BE2C (cell line): Measurements from ENCODE around the gene PDCD4.

Source experiments
- DNase-seq: peaks from one replicate; pipeline ENCODE4 v3.0.0-alpha.2; 2020
- H3K27me3 ChIP-seq: fragments of 250-450 bp; sonication (Bioruptor Pico); 2 replicates; pipeline ENCODE4 v1.5.1; 2020; ENCODE audit warnings: mild to moderate bottlenecking
- H3K36me3 ChIP-seq: fragments of 250-450 bp; sonication (Bioruptor Pico); 2 replicates; pipeline ENCODE4 v1.5.1; 2020; ENCODE audit warnings: mild to moderate bottlenecking
- H3K4me1 ChIP-seq: fragments of 250-450 bp; sonication (Bioruptor Pico); 2 replicates; pipeline ENCODE4 v1.5.1; 2020
- H3K4me3 ChIP-seq: 2 replicates; pipeline ENCODE4 v1.5.1; 2011; ENCODE audit warnings: low read depth, low read length
- H3K9me3 ChIP-seq: fragments of 250-450 bp; sonication (Bioruptor Pico); 2 replicates; pipeline ENCODE4 v1.5.1; 2020
- CTCF ChIP-seq: IDR thresholded peaks from 2 replicates; pipeline ENCODE4 v1.5.1; 2012; ENCODE audit warnings: mild to moderate bottlenecking, low read depth, low read length

The PDCD4 gene

DNA sequence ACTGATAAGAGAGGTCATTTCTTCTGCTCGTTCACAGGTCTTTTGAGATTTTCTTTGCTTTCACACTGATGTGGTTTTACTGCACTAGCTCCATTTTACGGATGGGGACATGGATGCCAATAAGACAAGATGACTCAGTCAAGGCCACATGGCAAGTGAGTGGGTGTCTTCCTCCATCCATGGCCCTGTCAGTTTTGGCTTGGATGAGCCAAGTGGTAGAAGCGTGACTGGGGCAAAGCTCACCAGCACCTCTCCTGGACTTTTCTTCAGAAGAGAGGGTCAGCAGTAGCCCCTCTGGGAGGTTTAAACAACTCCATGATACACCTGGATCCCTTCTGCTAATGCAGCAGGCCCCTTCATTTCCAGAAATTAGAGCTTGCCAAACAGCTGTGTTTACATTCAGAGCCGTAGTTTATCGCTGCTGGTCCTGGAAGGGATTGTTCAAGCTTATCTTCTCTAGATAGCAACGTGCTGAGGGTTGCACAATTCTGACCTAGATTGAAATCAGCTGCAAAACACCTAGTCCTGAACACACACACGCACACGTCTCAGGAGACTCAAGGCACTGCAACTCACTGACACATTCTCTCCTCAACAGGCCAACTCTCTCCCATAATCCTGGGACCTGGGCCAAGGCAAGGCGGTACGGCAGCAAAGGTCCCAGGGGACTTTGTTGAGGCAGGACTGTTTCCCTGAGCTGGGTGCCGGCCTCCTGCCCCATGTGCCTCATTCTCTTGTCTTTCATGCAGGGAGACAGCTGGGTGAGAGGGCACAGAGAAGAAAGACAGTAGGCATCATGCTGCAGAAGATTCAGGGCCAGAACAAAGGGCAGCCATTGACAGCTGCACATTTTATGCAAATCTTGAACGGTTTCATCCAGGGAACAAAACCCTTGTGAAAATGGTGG, 14.2 kb upstream of the PDCD4 start:
- H3K4me1 ChIP-seq, result peaks cover 20% of the 10 kb centered on the region
- DNase-seq, result peak; percentile 78
- TF ChIP-seq CTCF, result no peak
- H3K9me3 ChIP-seq, result no peaks in the 10 kb centered on the region
- no peaks in the 10 kb centered on the region for H3K27me3 ChIP-seq
- no peak overlapping the region for H3K4me3 ChIP-seq
- no peaks in the 10 kb centered on the region for H3K36me3 ChIP-seq

GRCh38 chr10:110858297-110858934, 13.3 kb upstream of the PDCD4 start:
- H3K4me1 ChIP-seq, result peaks cover 20% of the 10 kb centered on the region
- no peaks in the 10 kb centered on the region for H3K27me3 ChIP-seq
- no peak for TF ChIP-seq CTCF
- no peak for DNase-seq
- H3K36me3 ChIP-seq, result no peaks in the 10 kb centered on the region
- H3K4me3 ChIP-seq, result no peak overlapping the region
- no peaks in the 10 kb centered on the region for H3K9me3 ChIP-seq

GRCh38 chr10:110859206-110859972, 12.3 kb upstream of the PDCD4 start:
- peaks cover 20% of the 10 kb centered on the region for H3K4me1 ChIP-seq
- TF ChIP-seq CTCF, result no peak
- no peaks in the 10 kb centered on the region for H3K27me3 ChIP-seq
- no peak overlapping the region for H3K4me3 ChIP-seq
- no peak for DNase-seq
- no peaks in the 10 kb centered on the region for H3K36me3 ChIP-seq
- no peaks in the 10 kb centered on the region for H3K9me3 ChIP-seq

DNA sequence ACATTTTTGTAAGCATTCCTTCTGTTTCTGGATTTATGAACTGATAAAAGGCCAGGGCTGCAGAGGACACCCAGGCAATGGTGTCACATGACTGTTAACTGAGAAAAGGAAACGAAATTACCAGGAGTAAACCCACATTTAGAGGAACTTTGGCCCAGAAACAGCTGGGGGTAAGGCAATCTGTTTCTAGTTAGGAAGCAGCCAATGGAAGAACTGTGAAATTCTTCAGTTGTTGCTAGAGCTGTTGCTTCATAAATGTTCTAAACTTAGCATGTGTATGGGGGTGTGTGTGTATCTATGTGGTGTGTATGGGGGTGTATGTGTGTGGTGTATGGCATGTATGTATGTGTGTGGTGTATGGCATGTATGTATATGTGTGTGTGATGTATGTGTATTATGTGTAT, 11.8 kb upstream of the PDCD4 start:
- no peak overlapping the region for H3K4me3 ChIP-seq
- peaks cover 20% of the 10 kb centered on the region for H3K4me1 ChIP-seq
- no peaks in the 10 kb centered on the region for H3K36me3 ChIP-seq
- H3K27me3 ChIP-seq, result no peaks in the 10 kb centered on the region
- H3K9me3 ChIP-seq, result no peaks in the 10 kb centered on the region
- TF ChIP-seq CTCF, result no peak
- no peak for DNase-seq

- Histone ChIP-seq H3K4me3 (no peak overlapping the region), H3K36me3 (no peaks in the 10 kb centered on the region), H3K9me3 (no peaks in the 10 kb centered on the region), H3K4me1 (peaks cover 20% of the 10 kb centered on the region), H3K27me3 (no peaks in the 10 kb centered on the region)
- TF ChIP-seq CTCF, result no peak
- DNase-seq, result peak; percentile 40
Measured at GRCh38 chr10:110860576-110861241, 11.0 kb upstream of the PDCD4 start.
